ENCODE data around the gene QRFPR. TPM values are rescaled to one million over a fixed set of nuclear protein-coding genes. Genes with fewer than 3 reads are reported as not detected.
"Not testable (repeated sequence)": the region's sequence is repeated elsewhere in the genome, so short reads cannot be mapped to it uniquely, and the experiment has no call there.

QRFPR gene
- total RNA-seq, 1 donor from 2014 or later, result 0.21 TPM

DNA sequence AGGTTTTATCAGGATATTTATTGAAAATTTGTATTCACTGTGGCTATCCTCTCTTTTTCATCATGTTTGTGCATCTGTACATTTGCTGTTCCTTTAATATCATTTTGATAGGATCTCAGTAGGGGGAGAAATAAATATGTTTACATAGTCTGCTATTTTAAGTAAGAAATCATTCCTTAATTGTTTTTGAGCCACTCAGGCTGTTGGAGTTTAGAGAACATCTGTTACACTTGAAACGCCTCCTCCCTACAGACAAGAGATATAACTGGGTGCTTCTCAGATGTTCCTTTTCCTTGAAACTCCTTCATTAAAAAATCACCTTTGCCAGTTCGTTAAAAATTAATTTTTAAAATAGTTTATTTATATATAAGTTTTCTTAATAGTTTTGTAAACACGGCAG is 59.4 kb downstream of the QRFPR start:
- Histone ChIP-seq H3K9me3 (no peaks in the 10 kb centered on the region), H3K27me3 (no peaks in the 10 kb centered on the region), H3K4me3 (no peak overlapping the region), H3K4me1 (no peaks in the 10 kb centered on the region), H3K27ac (no peak overlapping the region), H3K36me3 (no peaks in the 10 kb centered on the region)
- intact Hi-C loops (cut with DNase I), result no loop called here
- DNase-seq (ENCODE audit: low spot score in 2 of 2), result no peak
- TF ChIP-seq, protein P1, sequence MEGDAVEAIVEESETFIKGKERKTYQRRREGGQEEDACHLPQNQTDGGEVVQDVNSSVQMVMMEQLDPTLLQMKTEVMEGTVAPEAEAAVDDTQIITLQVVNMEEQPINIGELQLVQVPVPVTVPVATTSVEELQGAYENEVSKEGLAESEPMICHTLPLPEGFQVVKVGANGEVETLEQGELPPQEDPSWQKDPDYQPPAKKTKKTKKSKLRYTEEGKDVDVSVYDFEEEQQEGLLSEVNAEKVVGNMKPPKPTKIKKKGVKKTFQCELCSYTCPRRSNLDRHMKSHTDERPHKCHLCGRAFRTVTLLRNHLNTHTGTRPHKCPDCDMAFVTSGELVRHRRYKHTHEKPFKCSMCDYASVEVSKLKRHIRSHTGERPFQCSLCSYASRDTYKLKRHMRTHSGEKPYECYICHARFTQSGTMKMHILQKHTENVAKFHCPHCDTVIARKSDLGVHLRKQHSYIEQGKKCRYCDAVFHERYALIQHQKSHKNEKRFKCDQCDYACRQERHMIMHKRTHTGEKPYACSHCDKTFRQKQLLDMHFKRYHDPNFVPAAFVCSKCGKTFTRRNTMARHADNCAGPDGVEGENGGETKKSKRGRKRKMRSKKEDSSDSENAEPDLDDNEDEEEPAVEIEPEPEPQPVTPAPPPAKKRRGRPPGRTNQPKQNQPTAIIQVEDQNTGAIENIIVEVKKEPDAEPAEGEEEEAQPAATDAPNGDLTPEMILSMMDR (IDR thresholded peaks at IDR 0.05), result no peak

DNA sequence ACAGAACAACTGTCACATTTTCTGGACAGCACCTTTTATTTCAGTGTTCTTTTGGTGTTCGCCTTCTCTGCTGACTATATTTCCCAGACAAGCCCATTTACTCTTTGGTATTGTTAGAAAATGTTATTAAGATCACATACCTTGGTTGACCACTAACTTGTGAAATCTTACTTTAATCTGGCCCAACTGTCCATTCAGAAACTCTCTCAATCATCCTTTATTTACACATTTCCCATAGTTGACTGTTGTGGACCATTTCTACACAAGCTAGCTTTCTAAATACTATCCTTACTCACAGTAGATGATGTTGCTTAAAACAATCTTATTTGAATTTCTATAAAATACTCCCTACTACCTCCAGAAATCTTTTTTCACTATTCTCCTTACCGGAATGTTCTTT is 64.7 kb downstream of the QRFPR start:
- no peak overlapping the region for H3K27ac ChIP-seq
- H3K27me3 ChIP-seq, result no peaks in the 10 kb centered on the region
- TF ChIP-seq, protein P1 (IDR thresholded peaks at IDR 0.05), result no peak
- H3K4me3 ChIP-seq, result no peak overlapping the region
- H3K9me3 ChIP-seq, result no peaks in the 10 kb centered on the region
- intact Hi-C loops (cut with DNase I), result no loop called here
- H3K4me1 ChIP-seq, result no peaks in the 10 kb centered on the region
- no peak for DNase-seq (ENCODE audit: low spot score in 2 of 2)
- H3K36me3 ChIP-seq, result no peaks in the 10 kb centered on the region

DNA sequence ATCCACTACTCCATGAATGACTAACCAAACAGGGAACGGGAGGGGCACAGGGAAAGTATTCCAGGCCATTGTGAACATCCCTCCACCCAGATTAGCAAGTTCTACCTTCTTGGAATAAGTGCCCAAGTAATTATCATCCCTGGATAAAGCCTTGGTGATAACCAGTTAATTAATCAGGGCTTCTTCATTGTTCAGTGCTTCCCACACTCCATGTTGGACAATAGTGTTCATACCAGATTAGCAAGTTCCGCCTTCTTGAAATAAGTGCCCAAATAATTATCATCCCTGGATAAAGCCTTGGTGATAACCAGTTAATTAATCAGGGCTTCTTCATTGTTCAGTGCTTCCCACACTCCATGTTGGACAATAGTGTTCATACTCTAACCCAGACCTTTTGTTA is 67.4 kb downstream of the QRFPR start:
- H3K27ac ChIP-seq; H3K9me3 ChIP-seq; intact Hi-C loops (cut with DNase I); DNase-seq (ENCODE audit: low spot score in 2 of 2); H3K36me3 ChIP-seq; H3K27me3 ChIP-seq; H3K4me3 ChIP-seq; H3K4me1 ChIP-seq: not testable (repeated sequence)

DNA sequence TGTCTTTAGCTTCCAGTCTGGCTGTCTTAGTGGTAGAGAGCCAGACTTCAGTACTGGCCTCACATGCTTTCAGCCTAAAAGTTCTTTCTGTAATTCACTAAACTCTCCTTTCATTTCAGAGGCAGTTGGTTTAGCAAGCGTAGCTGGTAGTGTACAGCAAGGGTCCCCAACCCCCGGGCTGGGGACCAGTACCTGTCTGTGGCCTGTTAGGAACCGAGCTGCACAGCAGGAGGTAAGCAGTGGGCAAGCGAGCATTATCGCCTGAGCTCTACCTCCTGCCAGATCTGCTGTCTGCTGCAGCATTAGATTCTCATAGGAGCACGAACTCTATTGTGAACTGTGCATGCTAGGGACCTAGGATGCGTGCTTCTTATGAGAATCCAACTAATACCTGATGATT is 72.0 kb downstream of the QRFPR start:
- intact Hi-C loops (cut with DNase I), result no loop called here
- no peaks in the 10 kb centered on the region for H3K9me3 ChIP-seq
- H3K36me3 ChIP-seq, result no peaks in the 10 kb centered on the region
- no peaks in the 10 kb centered on the region for H3K4me1 ChIP-seq
- TF ChIP-seq, protein P1 (IDR thresholded peaks at IDR 0.05), result no peak
- no peak overlapping the region for H3K4me3 ChIP-seq
- DNase-seq (ENCODE audit: low spot score in 2 of 2), result no peak
- H3K27me3 ChIP-seq, result no peaks in the 10 kb centered on the region
- no peak overlapping the region for H3K27ac ChIP-seq

DNA sequence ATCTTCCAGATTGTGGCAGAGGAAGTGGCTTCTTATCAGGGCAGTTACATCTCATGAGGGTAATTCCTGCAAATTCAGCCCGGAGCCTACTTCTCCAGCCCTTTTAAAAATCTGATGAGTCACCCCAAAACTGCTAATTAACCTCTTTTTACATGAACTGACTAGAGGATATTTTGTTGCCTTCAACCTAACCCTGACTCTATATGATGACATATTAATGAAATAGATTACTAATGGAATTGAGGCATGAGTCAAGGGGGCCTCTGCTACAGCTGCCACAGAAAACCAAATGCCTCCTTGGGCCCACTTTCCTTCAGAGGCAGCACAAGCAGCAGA is 72.5 kb downstream of the QRFPR start:
- TF ChIP-seq, protein P1 (IDR thresholded peaks at IDR 0.05), result no peak
- intact Hi-C loops (cut with DNase I), result no loop called here
- Histone ChIP-seq H3K36me3 (no peaks in the 10 kb centered on the region), H3K27ac (no peak overlapping the region), H3K27me3 (no peaks in the 10 kb centered on the region), H3K4me1 (no peaks in the 10 kb centered on the region), H3K4me3 (no peak overlapping the region), H3K9me3 (no peaks in the 10 kb centered on the region)
- DNase-seq (ENCODE audit: low spot score in 2 of 2), result no peak

DNA sequence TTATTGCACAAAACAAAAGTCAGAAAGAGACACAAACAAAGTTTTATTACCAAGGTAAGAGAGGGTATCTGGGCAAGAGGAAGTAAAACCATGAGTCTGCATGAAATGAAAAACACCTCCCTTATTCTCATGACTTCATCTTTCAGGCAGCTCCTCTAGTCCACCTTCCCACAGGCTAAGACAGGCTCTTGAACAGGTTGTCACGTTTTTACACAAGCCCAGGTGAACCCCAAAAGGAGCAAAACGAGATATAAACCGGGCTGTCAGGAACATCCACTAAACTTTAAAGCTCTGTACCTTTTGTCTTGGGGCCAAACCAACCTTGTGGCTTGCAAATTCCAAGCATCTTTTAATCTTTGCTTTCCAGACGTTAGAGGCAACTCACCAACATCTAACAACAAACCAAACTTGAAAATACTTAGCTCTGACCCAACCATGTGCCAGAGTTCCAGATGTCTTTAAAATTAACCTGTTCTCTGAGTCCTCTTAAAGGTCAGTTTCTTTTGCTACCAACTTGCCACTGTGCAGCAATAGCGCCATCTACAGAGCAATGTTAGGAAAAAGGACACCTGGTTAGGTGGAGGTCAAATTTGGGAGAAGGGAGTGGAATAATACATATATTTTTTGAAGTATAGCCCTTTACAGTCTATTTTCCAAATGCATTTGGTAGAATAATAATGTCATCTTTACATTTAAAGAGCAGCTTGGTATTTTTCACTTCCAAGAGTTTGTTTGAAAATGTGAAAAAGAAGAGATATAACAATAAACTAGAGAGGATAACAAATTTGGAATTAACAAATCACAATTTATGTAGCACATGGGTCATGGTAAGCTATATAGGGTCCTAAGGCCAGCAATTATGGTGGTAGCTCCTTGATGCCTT is 73.1 kb downstream of the QRFPR start:
- Histone ChIP-seq H3K36me3 (no peaks in the 10 kb centered on the region), H3K4me3 (no peak overlapping the region), H3K27ac (no peak overlapping the region), H3K9me3 (no peaks in the 10 kb centered on the region), H3K27me3 (no peaks in the 10 kb centered on the region), H3K4me1 (no peaks in the 10 kb centered on the region)
- intact Hi-C loops (cut with DNase I), result no loop called here
- no peak for DNase-seq (ENCODE audit: low spot score in 2 of 2)
- TF ChIP-seq, protein P1 (IDR thresholded peaks at IDR 0.05), result peak in 2 of 3 experiments; percentile 5 to 26
